Measurements from ENCODE around the gene OR52A5.
"Not testable (repeated sequence)": the region's sequence is repeated elsewhere in the genome, so short reads cannot be mapped to it uniquely, and the experiment has no call there.

DNA sequence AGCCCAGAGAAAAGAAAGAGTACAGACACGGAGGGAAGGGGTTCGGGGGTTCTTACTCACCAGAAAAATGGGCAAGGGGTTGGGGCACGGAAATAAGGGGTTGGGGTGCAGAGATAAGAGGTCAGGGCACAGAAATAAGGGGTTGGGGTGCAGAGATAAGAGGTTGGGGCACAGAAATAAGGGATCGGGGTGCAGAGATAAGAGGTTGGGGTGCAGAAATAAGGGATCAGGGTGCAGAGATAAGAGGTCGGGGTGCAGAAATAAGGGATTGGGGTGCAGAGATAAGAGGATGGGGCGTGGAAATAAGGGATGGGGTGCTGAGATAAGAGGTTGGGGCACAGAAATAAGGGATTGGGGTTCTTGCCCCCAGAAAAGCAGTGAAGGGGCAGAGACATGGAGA is 26.7 kb upstream of the OR52A5 start:
- not testable (repeated sequence) for TF ChIP-seq POLR2A (IDR thresholded peaks at IDR 0.05; ENCODE audit: low read depth); POLR2AphosphoS5 (IDR thresholded peaks at IDR 0.05)
- TF ChIP-seq, protein P1, sequence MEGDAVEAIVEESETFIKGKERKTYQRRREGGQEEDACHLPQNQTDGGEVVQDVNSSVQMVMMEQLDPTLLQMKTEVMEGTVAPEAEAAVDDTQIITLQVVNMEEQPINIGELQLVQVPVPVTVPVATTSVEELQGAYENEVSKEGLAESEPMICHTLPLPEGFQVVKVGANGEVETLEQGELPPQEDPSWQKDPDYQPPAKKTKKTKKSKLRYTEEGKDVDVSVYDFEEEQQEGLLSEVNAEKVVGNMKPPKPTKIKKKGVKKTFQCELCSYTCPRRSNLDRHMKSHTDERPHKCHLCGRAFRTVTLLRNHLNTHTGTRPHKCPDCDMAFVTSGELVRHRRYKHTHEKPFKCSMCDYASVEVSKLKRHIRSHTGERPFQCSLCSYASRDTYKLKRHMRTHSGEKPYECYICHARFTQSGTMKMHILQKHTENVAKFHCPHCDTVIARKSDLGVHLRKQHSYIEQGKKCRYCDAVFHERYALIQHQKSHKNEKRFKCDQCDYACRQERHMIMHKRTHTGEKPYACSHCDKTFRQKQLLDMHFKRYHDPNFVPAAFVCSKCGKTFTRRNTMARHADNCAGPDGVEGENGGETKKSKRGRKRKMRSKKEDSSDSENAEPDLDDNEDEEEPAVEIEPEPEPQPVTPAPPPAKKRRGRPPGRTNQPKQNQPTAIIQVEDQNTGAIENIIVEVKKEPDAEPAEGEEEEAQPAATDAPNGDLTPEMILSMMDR (IDR thresholded peaks at IDR 0.05) = not testable (repeated sequence)
